Esophagus squamous epithelium (tissue), 5 donors: Measurements from ENCODE around the gene PLEKHA5. TPM values are rescaled to one million over a fixed set of nuclear protein-coding genes. Genes with fewer than 3 reads are reported as not detected.
"Not testable (repeated sequence)": the region's sequence is repeated elsewhere in the genome, so short reads cannot be mapped to it uniquely, and the experiment has no call there.

Source experiments
- DNase-seq: peaks from one replicate; lab custom pipeline; 2025; lab: John Stamatoyannopoulos, UW
- H3K27ac ChIP-seq, 4 donors: fragments of 200-600 bp; sonication (generic); one replicate each; pipeline ENCODE4 v1.5.1; 2016 to 2019; ENCODE audit warnings: mild to moderate bottlenecking in 1 of 4
- H3K27me3 ChIP-seq, 4 donors: fragments of 200-600 bp; sonication (generic); 1 replicate in 3 of 4; 2 replicates in 1 of 4; pipeline versions ENCODE4 v1.5.1 to v1.6.0; 2017 to 2021; ENCODE audit warnings: antibody characterized with exemption in 1 of 4
- H3K36me3 ChIP-seq, 3 donors: fragments of 200-600 bp; sonication (generic); one replicate each; pipeline ENCODE4 v1.5.1; 2016 to 2019
- H3K4me1 ChIP-seq, 3 donors: fragments of 200-600 bp; sonication (generic); one replicate each; pipeline ENCODE4 v1.5.1; 2017 to 2019
- H3K4me3 ChIP-seq, 4 donors: fragments of 200-600 bp; sonication (generic); 1 replicate in 3 of 4; 2 replicates in 1 of 4; pipeline ENCODE4 v1.5.1; 2016 to 2019; ENCODE audit warnings: mild to moderate bottlenecking in 2 of 4, moderate library complexity in 1 of 4
- H3K9me3 ChIP-seq, 3 donors: fragments of 200-600 bp; sonication (generic); one replicate each; pipeline ENCODE4 v1.5.1; 2016 to 2019
- POLR2A ChIP-seq, 4 donors: fragments of 450-650 bp; IDR thresholded peaks; one replicate each; pipeline ENCODE4 v1.6.1; 2017; ENCODE audit warnings: antibody characterized with exemption in 4 of 4, mild to moderate bottlenecking in 4 of 4, moderate library complexity in 3 of 4
- WGBS, 2 donors: methylation state at CpG; one replicate each; pipeline ENCODE4 v1.1.5; 2018; 5-methylcytosine and 5-hydroxymethylcytosine counted together
- intact Hi-C: fragments of 100-400 bp; cut with DNase I; formaldehyde crosslinking; loops from one replicate; pipeline ENCODE4 v1.15.0; 2022
- total RNA-seq, 4 donors: library from RNA; depleted of rRNA; stranded (reverse); fragments of >200 nt; gene quantifications; one replicate each; pipeline ENCODE4 v1.1.0, GENCODE V29; 2016
- TF ChIP-seq, protein P1 (sequence below), 6 experiments: fragments of 450-650 bp in 4 of 6; fragments of 200-600 bp in 2 of 6; sonication (generic) in 2 of 6; IDR thresholded peaks; one replicate each; pipeline ENCODE4 v1.5.1; 2016 to 2019; ENCODE audit warnings: antibody characterized with exemption in 6 of 6, mild to moderate bottlenecking in 4 of 6, moderate library complexity in 4 of 6
- donor health status: DM: yes; HTN: yes; CAD: no.

The PLEKHA5 gene
- total RNA-seq, 4 donors from 2014 or later: 16.1 to 43.7 (median 29.3) TPM

DNA sequence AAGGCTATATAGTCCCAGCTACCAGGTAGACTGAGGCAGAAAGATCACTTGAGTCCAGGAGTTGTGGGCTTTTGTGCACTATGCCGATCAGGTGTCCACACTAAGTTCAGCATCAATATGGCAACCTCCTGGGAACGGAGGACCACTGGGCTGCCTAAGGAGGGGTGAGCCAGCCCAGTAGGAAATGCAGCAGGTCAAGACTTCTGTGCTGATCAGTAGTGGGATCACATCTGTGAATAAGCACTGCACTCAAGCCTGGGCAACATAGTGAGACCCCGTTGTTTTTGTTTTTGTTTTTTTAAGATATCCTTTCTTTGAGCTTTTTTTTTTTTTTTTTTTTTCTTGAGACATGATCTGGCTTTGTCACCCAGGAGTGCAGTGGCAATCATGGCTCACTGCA, 174.0 kb downstream of the PLEKHA5 start:
- H3K9me3 ChIP-seq: no peaks in the 10 kb centered on the region
- H3K36me3 ChIP-seq: peaks cover 0 to 24% (median 8%) of the 10 kb centered on the region in 3 donors
- 89 to 100% methylated on average over 2 to 3 of the region's 3 CpGs for WGBS, 2 donors
- DNase-seq: no peak
- H3K4me3 ChIP-seq: no peak overlapping the region
- H3K27me3 ChIP-seq: no peaks in the 10 kb centered on the region
- TF ChIP-seq, protein P1, sequence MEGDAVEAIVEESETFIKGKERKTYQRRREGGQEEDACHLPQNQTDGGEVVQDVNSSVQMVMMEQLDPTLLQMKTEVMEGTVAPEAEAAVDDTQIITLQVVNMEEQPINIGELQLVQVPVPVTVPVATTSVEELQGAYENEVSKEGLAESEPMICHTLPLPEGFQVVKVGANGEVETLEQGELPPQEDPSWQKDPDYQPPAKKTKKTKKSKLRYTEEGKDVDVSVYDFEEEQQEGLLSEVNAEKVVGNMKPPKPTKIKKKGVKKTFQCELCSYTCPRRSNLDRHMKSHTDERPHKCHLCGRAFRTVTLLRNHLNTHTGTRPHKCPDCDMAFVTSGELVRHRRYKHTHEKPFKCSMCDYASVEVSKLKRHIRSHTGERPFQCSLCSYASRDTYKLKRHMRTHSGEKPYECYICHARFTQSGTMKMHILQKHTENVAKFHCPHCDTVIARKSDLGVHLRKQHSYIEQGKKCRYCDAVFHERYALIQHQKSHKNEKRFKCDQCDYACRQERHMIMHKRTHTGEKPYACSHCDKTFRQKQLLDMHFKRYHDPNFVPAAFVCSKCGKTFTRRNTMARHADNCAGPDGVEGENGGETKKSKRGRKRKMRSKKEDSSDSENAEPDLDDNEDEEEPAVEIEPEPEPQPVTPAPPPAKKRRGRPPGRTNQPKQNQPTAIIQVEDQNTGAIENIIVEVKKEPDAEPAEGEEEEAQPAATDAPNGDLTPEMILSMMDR (IDR thresholded peaks at IDR 0.05): no peak
- TF ChIP-seq POLR2A (IDR thresholded peaks at IDR 0.05): no peak
- peaks cover 0 to 20% (median 6%) of the 10 kb centered on the region in 3 donors for H3K4me1 ChIP-seq
- no peak overlapping the region for H3K27ac ChIP-seq
- intact Hi-C loops: no loop called here

- Histone ChIP-seq H3K4me1 (peaks cover 0 to 13% (median 3%) of the 10 kb centered on the region in 3 donors), H3K27me3 (no peaks in the 10 kb centered on the region), H3K27ac (no peak overlapping the region), H3K9me3 (no peaks in the 10 kb centered on the region), H3K36me3 (peaks cover 0 to 24% (median 8%) of the 10 kb centered on the region in 3 donors), H3K4me3 (no peak overlapping the region)
- no peak for DNase-seq
- TF ChIP-seq, protein P1 (IDR thresholded peaks at IDR 0.05): no peak
- intact Hi-C loops: no loop called here
- WGBS, 2 donors: 92 to 93% methylated on average over 8 to 10 of the region's 10 CpGs
Measured at GRCh38 chr12:19304149-19304750, 174.7 kb downstream of the PLEKHA5 start.

- H3K27ac ChIP-seq, H3K27me3 ChIP-seq, intact Hi-C loops, H3K9me3 ChIP-seq, H3K4me3 ChIP-seq, H3K4me1 ChIP-seq, DNase-seq: not testable (repeated sequence)
- 90 to 93% methylated on average over 12 to 14 of the region's 14 CpGs for WGBS, 2 donors
- H3K36me3 ChIP-seq: peaks cover 0 to 24% (median 8%) of the 10 kb centered on the region in 3 donors
Measured at GRCh38 chr12:19305621-19306020, 176.1 kb downstream of the PLEKHA5 start.

DNA sequence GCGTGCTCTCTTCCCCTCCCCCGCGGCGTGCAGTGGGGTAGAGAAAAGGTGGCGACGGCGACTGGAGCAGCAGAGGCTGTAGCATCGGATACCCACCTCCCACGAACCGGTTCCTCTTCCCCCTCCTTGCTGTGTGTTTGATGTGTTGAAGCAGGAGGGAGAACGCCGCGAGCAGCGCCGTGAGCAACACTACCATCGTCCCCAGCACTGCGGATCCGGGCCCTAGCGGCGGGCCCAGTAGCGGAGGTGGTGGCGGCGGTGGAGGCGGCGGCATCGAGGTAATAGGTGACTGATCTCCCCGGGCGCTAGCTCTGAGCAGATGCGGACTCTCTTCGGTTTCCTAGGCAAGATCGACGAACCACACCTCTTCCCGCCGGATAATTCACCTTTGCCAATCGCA, 176.8 kb downstream of the PLEKHA5 start:
- TF ChIP-seq POLR2A (IDR thresholded peaks at IDR 0.05): no peak
- TF ChIP-seq, protein P1 (IDR thresholded peaks at IDR 0.05): no peak
- WGBS, 2 donors: 96 to 97% methylated on average over 17 to 23 of the region's 35 CpGs
- Histone ChIP-seq H3K27ac (no peak overlapping the region), H3K27me3 (no peaks in the 10 kb centered on the region), H3K36me3 (peaks cover 0 to 24% (median 8%) of the 10 kb centered on the region in 3 donors), H3K4me3 (no peak overlapping the region), H3K9me3 (no peaks in the 10 kb centered on the region), H3K4me1 (peaks cover 0 to 4% (median 0%) of the 10 kb centered on the region in 3 donors)
- intact Hi-C loops: no loop called here
- no peak for DNase-seq

DNA sequence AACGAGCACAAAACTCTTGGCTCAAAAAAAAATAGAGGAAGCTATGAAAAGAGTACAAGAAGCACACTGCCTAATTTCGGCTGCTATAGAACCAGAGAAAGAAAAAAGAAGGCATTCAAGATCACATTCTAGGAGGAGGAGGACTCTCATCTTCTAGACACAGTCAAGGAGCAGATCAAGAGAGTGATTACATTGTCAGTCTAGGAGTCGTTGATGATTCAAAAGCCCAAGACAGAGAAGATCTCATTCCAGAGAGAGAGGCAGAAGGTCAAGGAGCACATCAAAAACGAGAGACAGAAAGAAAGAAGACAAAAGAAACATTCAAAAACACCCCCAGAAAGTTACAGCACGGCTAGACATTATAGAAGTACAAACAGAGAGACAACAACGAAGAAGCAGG, 177.9 kb downstream of the PLEKHA5 start:
- WGBS, 2 donors: 90 to 91% methylated on average over 6 of the region's 6 CpGs
- TF ChIP-seq POLR2A (IDR thresholded peaks at IDR 0.05): no peak
- TF ChIP-seq, protein P1 (IDR thresholded peaks at IDR 0.05): no peak
- Histone ChIP-seq H3K4me1 (peaks cover 0 to 4% (median 0%) of the 10 kb centered on the region in 3 donors), H3K9me3 (no peaks in the 10 kb centered on the region), H3K27me3 (no peaks in the 10 kb centered on the region), H3K36me3 (peaks cover 0 to 24% (median 8%) of the 10 kb centered on the region in 3 donors), H3K27ac (no peak overlapping the region), H3K4me3 (no peak overlapping the region)
- intact Hi-C loops: no loop called here
- no peak for DNase-seq
